GM12801 (cell line): ENCODE measurements around the gene HADHB.

Source experiments
- TF ChIP-seq, protein P1 (sequence below): IDR thresholded peaks from one replicate; pipeline ENCODE4 v1.5.1; 2011; ENCODE audit warnings: control low read depth; ENCODE audit not compliant: insufficient read length; ENCODE audit errors: extremely low read depth

Gene HADHB

DNA sequence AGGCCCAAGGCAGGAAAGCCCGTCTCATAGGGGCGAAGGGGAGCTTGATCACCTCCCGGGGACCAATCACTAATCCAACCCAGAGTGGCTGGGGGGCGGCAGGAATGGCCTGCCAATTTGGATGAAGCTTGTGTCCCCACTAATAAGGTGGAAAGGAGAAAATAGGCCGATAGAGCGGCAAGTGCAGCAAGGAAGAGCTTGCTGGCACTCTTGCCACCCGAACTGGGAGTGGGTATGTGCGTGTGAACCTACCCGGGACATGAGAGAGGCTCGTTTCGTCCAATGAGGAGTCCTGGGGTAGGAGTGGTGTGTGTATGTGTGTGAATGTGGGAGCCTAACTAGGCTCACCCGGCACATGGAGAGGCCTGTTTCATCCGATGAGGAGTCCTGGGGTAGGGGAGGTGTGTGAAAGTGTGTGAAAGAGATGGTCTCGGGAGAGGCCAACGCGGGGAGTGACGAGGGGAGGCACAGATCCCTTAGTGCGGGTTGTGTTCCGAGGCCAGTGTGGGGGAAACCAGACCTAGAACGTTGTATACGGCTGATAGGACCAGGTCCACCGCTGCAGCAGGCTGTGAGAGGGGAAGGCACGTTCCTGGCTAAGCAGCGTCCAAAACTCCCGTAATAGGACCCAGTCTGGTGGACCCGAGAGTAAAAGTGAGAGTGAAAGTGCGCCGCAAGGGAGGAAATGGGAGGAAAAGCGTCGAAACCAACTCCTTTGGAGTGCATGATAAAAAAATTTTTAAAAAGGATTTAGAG is 54.1 kb downstream of the HADHB start:
- TF ChIP-seq, protein P1, sequence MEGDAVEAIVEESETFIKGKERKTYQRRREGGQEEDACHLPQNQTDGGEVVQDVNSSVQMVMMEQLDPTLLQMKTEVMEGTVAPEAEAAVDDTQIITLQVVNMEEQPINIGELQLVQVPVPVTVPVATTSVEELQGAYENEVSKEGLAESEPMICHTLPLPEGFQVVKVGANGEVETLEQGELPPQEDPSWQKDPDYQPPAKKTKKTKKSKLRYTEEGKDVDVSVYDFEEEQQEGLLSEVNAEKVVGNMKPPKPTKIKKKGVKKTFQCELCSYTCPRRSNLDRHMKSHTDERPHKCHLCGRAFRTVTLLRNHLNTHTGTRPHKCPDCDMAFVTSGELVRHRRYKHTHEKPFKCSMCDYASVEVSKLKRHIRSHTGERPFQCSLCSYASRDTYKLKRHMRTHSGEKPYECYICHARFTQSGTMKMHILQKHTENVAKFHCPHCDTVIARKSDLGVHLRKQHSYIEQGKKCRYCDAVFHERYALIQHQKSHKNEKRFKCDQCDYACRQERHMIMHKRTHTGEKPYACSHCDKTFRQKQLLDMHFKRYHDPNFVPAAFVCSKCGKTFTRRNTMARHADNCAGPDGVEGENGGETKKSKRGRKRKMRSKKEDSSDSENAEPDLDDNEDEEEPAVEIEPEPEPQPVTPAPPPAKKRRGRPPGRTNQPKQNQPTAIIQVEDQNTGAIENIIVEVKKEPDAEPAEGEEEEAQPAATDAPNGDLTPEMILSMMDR, result no peak

DNA sequence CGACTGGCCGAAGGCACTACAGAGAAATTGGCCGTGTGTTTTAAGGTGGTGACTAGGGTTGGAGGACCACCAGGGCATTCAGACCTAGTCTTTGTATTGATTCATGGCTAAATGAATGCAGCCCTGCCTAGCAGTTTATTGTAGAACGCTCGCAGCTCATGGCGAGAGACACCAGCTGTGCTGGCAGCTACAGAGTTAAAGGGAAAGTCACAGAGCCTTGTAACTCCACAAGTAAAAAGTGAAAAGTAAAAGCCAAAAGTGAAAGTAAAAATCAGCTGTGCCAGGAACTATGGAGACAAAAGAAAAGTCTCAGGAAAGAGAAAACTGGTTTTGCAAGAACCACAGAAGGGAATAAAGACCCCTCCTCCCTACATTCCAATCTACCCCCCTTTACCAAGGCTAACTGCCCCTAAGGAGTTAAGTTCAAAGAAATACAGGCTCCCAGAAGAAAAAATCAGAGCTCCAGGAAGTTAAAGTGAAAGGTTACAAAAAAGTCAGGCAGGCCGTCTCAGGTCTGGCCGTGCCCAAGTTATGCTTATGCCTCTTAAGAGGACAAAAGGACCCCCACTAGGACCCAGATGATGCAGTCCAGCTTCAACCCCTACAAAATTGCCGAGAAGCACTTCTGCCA is 54.8 kb downstream of the HADHB start:
- TF ChIP-seq, protein P1, result no peak

DNA sequence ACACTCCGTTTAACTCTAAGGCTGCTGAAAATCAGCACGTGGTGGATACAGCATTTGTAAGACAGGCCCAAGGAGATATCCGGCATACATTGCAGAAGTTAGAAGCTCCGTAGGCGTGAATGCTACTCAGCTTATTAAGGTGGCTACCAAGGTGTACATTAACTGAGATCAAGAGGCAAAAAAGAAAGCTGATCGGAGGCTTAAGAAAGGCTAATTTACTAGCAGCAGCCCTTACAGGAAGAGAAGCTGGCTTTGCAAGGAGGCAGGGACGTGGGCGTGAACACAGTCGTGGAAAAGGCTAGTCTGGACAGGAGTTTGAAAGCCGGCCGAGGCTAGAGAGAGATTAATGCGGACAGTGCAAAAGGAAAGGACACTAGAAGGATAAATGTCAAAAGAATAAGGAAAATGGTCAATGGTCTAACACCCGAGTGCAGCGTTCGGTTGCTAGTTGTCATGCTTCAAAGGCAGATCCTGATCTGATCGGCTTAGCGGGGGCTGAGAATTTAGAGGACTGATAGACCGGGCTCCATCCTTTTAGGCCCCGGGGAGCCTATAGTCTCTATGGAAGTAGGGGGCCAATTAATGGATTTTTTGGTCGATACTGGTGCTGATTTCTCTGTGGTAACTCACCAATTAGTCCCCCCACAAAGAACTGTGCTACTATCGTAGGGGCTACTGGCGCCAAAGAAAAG is 55.6 kb downstream of the HADHB start:
- TF ChIP-seq, protein P1, result no peak

DNA sequence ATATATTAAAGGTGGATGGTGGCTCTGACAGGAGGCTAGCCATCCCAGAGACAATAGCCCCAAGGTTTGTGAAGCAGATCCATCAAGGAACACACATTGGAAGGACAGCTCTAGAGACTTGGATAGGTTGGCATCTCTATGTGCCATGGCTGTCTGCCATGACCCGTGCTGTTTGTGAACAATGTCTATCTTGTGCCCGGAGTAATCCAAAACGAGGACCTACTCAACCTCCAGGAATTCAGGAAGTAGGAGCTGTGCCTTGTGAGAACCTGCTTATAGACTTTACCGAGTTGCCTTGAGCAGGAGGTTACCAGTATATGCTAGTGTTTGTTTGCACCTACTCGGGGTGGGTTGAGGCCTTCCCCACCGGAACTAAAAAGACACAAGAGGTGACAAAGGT is 58.1 kb downstream of the HADHB start:
- TF ChIP-seq, protein P1, result no peak

DNA sequence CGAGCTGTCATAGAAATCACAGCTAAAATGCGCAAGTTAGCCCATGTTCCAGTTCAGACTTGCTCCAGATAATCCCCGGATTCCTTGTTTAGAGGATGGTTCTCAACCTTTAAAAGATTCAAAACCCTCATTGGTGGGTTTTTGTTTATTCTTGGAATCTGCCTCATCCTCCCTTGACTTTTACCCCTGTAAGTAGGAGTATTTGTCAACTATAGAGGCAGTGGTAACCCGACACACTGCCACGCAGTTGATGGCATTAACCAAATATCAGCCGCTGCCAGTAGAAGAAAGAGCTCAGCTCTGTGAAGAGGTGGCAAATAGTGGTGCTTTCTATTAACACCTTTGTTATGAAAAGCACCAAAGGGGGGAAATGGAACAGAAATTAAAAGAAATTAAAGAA is 60.8 kb downstream of the HADHB start:
- TF ChIP-seq, protein P1, result no peak

DNA sequence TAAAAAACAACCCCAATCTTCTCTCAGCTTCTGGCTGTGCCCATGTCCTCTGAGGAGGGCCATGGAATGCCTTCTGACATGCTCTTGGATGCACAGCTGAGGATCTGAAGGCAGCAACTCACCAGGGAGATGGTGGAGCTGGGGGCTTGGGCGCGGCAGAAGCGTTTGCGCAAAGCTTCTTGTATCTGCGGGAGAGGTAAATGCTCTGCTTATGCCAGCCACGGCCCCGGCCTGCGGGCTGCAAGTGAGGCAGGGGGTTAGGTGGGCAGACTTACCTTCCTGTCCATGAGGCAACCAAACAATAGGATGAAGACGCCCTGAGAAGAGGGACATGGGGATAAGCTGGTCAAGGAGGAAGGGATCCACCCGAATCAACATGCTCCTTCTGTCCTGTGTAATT is 65.2 kb downstream of the HADHB start:
- TF ChIP-seq, protein P1, result no peak

DNA sequence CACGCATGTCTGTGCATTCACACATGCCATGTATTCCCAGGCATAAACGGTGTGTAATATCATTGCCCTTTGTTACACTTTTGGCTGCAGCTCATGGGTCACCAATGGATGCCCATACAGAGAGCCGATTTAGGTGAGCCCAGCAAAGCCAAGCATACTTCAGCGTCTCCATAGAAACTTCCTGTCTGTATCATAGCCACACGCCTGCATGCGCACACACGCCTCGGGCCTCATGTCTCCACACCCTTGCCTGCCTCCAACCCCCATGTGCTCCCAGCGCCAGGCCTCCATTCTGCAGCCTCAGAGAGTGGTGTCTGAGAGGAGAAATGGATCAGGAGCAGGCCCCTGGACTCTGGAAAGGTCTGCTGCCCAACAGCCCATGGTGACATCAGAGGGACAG is 67.7 kb downstream of the HADHB start:
- TF ChIP-seq, protein P1, result no peak
